ENCODE results near the gene DPYSL4. TPM values are rescaled to one million over a fixed set of nuclear protein-coding genes. Genes with fewer than 3 reads are reported as not detected.

DPYSL4 gene
- total RNA-seq, 4 donors from 2014 or later = 0.69 to 3.0 (median 0.81) TPM

DNA sequence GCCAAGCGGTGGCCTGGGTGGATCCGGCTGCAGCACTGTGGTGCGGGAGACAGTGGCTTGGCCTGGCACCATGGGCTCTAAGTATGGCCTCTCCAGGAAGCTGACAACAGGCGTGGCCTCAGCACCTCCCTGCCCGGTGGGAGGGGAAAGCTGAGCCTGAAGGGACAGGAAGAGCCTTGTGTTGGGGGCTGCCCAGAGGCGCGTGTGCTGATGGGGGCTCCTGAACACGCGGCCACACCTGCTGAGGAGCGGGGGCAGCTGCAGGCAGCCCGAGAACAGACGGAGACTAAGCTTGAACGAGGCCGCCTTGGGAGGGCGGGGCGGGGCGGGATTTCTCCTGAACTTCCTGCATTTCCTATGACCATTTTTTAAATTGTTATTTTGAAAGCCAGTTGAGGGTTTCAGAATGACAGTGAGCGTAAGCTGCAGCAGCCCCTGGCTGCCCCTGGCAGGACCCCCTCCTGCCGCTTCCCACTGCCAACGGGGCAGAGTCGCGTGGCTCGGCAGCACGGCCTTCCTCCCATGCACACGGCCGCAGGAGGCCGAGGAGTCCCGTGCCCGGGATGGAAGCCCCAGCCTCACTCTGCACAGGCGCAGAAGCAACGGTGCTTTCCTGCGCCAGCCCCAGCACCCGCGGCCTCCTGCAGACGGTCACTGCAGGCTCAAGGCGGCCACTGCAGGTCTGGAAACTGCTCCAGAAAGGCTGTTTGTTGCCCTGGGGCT, 43.2 kb downstream of the DPYSL4 start:
- TF ChIP-seq, protein P1, sequence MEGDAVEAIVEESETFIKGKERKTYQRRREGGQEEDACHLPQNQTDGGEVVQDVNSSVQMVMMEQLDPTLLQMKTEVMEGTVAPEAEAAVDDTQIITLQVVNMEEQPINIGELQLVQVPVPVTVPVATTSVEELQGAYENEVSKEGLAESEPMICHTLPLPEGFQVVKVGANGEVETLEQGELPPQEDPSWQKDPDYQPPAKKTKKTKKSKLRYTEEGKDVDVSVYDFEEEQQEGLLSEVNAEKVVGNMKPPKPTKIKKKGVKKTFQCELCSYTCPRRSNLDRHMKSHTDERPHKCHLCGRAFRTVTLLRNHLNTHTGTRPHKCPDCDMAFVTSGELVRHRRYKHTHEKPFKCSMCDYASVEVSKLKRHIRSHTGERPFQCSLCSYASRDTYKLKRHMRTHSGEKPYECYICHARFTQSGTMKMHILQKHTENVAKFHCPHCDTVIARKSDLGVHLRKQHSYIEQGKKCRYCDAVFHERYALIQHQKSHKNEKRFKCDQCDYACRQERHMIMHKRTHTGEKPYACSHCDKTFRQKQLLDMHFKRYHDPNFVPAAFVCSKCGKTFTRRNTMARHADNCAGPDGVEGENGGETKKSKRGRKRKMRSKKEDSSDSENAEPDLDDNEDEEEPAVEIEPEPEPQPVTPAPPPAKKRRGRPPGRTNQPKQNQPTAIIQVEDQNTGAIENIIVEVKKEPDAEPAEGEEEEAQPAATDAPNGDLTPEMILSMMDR (IDR thresholded peaks at IDR 0.05) = no peak
- DNase-seq (ENCODE audit: low spot score) (no peak), ATAC-seq (ENCODE audit: low FRiP score) (peak; percentile 43)

DNA sequence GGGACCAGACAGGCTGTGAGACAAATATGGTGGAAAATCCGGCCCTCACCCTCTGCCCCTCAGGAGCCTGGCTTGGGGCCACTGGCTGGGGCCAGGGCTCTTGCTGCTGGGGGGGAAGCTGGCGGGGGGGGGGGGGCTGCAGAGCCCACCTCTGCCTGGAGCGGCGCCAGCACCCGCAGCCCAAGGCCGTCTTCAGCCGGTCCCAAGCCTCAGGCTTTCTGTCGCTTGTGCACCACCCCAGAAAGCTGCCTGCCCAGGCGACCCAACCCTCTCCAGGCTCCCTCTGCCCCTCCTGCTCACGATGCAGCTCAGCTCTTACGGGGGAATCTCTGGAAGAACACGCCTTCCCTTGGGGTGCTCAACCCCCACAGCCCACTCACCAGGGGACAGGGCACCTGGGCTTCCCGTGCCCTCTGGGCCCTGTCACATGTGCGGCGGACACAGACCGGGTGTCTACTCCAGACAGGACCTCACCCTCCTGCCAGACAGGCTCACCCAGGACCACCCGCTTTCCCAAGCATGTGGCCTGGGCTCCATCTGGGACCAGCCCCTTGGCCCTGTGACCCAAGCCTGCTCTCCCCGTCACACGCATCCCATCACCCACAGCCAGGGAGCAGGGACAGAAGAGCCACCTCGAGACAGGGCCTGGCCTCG, 43.9 kb downstream of the DPYSL4 start:
- DNase-seq (ENCODE audit: low spot score) = no peak
- ATAC-seq (ENCODE audit: low FRiP score) = no peak
- TF ChIP-seq, protein P1 (IDR thresholded peaks at IDR 0.05) = no peak

DNA sequence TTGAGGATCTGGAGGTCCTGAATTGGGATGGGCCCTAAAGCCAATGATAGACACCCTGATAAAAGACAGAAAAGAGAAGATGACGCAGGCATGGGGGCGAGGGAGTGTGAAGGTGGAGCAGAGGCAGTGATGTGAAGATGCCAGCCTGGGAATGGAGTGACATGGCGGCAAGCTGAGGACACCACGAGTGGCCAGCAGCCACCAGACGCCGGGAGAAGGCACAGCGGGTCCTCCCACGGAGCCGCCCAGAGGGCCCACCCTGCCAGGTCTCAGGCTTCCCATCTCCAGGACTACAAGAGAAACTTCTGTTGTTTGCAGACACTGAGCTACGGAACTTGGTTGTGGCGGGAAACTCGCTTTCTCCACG, 44.9 kb downstream of the DPYSL4 start:
- TF ChIP-seq, protein P1 (IDR thresholded peaks at IDR 0.05) = no peak
- ATAC-seq (ENCODE audit: low FRiP score) (no peak), DNase-seq (ENCODE audit: low spot score) (no peak)

DNA sequence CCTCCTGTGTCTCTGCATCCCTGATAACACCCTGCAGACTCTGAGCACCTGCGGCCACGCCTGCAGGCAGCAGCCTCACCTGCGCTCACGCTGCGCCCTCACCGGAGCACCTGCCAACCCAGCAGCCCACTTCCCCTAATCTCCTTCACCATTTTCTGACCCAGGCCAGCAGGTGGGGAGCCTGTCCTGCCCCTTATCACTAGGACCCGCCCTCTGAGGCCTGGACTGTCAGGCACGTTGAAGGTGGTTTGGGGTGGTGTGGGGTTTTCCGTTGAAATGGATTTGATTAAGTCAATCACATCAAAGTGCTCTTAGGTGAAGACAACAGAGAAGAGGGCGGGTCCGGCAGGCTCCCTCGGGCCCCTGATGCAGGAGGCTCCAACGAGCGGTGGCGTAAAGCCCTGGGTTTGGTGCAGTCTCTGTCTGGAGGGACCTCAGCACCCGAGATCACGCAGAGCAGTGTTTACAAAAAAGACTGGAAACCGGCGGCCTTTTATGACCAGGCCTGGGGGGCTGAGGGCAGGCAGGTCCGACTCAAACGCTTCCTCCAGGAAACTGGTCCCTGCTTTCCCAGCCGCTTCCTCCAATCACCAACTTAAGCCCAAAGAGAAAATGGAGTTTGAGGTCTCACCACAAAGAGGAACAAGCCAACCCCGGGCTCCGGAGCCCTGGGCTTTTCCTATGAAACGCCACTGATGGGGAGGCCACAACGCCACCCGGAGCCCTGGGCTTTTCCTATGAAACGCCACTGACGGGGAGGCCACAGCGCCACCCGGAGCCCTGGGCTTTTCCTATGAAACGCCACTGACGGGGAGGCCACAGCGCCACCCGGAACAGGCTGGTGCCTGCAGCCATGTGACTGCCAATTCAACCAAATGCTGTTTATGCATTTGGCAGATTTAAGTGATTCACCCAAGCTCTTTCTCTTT, 45.5 kb downstream of the DPYSL4 start:
- TF ChIP-seq, protein P1 (IDR thresholded peaks at IDR 0.05) = no peak
- DNase-seq (ENCODE audit: low spot score) (no peak), ATAC-seq (ENCODE audit: low FRiP score) (no peak)

DNA sequence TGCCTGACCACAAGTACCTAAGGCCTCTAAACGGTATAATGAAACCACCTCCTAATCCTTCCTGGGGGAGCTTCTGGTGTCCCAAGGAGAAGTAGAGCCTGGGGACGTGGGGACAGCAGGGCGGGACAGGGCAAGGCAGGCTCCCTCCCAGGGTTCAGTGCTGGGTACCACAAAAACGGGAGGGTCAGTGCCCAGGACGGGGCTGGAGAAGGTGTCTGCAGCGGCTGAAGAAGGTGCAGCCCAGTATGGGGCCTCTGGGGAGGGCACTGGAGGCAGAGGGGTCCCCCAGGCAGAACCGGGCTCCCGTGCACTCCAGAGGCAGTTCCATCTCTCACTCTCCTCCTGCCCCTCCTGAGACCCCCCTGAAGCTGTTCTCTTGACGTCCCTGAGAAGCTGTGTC, 46.2 kb downstream of the DPYSL4 start:
- TF ChIP-seq, protein P1 (IDR thresholded peaks at IDR 0.05) = no peak
- DNase-seq (ENCODE audit: low spot score) (no peak), ATAC-seq (ENCODE audit: low FRiP score) (no peak)

DNA sequence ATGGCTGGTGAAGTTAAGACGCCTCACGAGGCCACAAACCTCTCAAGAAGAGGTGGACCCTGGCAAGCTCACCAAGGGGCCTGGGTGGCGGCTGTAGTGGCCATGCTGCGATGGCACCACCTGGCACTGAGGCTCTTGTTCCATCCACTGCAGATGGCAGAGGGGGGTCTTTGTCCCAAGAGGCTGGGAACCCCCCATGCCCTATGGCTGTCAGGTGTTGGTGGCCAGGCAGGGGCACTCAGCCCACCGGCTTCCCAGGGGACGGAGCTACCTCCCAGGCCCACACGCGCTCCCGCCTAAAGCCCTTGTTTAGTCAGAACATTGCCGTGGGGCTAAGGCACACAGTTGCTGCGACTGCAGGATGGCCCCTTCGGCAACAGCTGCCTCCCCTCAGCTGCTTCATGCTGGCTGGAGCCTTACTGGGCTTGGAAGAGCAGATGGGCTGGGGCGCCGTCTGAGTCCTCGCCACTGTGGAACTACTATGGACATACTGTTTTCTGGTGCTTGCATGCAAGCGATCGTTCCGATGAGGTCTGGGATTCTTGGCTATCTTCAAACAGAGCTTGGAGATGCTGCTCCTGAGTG, 46.8 kb downstream of the DPYSL4 start:
- no peak for ATAC-seq (ENCODE audit: low FRiP score)
- TF ChIP-seq, protein P1 (IDR thresholded peaks at IDR 0.05) = no peak

More for the DNA sequence above, 46.8 kb downstream of the DPYSL4 start:
- no peak for DNase-seq (ENCODE audit: low spot score)

Data from omental fat pad (tissue), 4 donors.